ENCODE measurements around the gene FAM163B. TPM values are rescaled to one million over a fixed set of nuclear protein-coding genes. Genes with fewer than 3 reads are reported as not detected.

The FAM163B gene
- total and polyA plus RNA-seq, 2 donors (not counting 3 experiments of a cell fraction or from before 2014, with no cell fraction given), result not detected

DNA sequence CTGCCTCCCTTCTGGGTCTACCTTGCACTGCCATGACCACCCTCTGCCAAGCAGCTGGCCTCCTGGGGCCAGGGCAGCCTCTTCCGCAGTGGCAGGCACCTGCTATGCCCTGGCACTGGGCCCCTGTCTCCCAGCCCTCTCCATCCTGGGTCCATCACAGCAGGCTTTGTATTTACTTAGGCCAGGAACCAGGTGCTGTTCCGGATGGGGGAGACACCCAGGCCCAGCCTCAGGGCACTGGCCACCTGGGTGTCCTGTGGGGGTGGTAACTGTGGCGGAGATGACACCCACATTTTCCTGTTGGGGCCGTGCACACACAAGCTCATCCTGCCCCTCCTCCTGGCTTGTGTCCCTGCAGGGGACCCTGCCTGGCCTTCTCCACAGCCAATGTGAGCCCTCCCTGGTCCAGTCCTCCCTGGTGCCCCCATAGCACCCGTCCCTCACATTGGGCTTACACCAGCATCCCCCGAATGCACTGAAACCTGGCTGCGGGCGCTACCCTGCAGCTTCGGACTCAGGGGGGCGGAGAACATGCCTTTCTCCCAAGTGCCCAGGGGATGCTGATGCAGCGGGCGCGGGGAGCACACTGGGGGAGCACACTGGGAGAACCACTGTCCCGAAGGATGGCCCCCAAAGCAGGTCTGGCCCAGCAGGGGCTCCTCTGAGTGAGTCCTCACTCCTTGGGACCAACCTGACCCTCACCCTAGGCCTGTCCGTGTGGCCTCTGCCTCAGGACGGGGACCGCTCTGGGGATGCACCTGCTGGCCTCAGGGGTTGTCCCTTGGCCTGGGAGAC is 17.9 kb downstream of the FAM163B start:
- no peaks in the 10 kb centered on the region for H3K9me3 ChIP-seq (replicated peaks; ENCODE audit: control insufficient read depth, insufficient read depth, low read length)

More for the DNA sequence above, 17.9 kb downstream of the FAM163B start:
- Histone ChIP-seq H3K4me2 (ENCODE audit: insufficient read depth, low read length) (no peak overlapping the region), H3K79me2 (ENCODE audit: control insufficient read depth, insufficient read depth, low read length) (no peaks in the 10 kb centered on the region), H3K9me1 (replicated peaks; ENCODE audit: control insufficient read depth, extremely low read depth, insufficient read depth, low read length) (no peaks in the 10 kb centered on the region), H3K27ac (ENCODE audit: insufficient read depth, low read depth, low read length) (no peak overlapping the region), H2AFZ (ENCODE audit: low read depth, low read length) (no peak overlapping the region), H3K27me3 (ENCODE audit: control insufficient read depth in 2 of 2, insufficient read depth in 2 of 2, low read length in 2 of 2) (peaks cover 0 to under 1% of the 10 kb centered on the region in 2 experiments), H4K20me1 (replicated peaks; ENCODE audit: control insufficient read depth, extremely low read depth, insufficient read depth, low read length) (no peaks in the 10 kb centered on the region), H3K36me3 (ENCODE audit: control insufficient read depth in 2 of 2, extremely low read depth in 1 of 2, insufficient read depth in 2 of 2, low read length in 2 of 2) (no peaks in the 10 kb centered on the region), H3K4me3 (replicated peaks in 1 of 3; ENCODE audit: insufficient read depth in 1 of 3, low read depth in 1 of 3, low read length in 3 of 3) (no peak overlapping the region), H3K9ac (replicated peaks; ENCODE audit: extremely low read depth, insufficient read depth, low read length) (no peak overlapping the region), H3K4me1 (ENCODE audit: control insufficient read depth, extremely low read depth, insufficient read depth, low read length) (no peaks in the 10 kb centered on the region)
- dilution Hi-C loops (cut with MboI; ENCODE audit: extremely low pct_ligation_motif_present, low sequenced_read_pairs) (no loop called here), intact Hi-C loops (cut with micrococcal nuclease) (no loop called here)
- no peak for TF ChIP-seq MYC (IDR thresholded peaks at IDR 0.05; ENCODE audit: low read depth, low read length)
- TF ChIP-seq FOS (IDR thresholded peaks at IDR 0.05; ENCODE audit: borderline replicate concordance, insufficient read depth, low read length), result no peak
- no peak for TF ChIP-seq POLR2AphosphoS5 (IDR thresholded peaks at IDR 0.05; ENCODE audit: insufficient read depth, low read depth, low read length)
- TF ChIP-seq, protein P1, sequence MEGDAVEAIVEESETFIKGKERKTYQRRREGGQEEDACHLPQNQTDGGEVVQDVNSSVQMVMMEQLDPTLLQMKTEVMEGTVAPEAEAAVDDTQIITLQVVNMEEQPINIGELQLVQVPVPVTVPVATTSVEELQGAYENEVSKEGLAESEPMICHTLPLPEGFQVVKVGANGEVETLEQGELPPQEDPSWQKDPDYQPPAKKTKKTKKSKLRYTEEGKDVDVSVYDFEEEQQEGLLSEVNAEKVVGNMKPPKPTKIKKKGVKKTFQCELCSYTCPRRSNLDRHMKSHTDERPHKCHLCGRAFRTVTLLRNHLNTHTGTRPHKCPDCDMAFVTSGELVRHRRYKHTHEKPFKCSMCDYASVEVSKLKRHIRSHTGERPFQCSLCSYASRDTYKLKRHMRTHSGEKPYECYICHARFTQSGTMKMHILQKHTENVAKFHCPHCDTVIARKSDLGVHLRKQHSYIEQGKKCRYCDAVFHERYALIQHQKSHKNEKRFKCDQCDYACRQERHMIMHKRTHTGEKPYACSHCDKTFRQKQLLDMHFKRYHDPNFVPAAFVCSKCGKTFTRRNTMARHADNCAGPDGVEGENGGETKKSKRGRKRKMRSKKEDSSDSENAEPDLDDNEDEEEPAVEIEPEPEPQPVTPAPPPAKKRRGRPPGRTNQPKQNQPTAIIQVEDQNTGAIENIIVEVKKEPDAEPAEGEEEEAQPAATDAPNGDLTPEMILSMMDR (IDR thresholded peaks at IDR 0.05; ENCODE audit: extremely low read depth in 1 of 2, insufficient read depth in 1 of 2, low read depth in 1 of 2, low read length in 2 of 2), result no peak
- TF ChIP-seq EZH2 (IDR thresholded peaks at IDR 0.05; ENCODE audit: borderline replicate concordance, low read depth, low read length, severe bottlenecking), result no peak
- TF ChIP-seq, protein P2, sequence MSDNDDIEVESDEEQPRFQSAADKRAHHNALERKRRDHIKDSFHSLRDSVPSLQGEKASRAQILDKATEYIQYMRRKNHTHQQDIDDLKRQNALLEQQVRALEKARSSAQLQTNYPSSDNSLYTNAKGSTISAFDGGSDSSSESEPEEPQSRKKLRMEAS (IDR thresholded peaks at IDR 0.05; ENCODE audit: insufficient read depth, insufficient read length), result no peak
- no peak for TF ChIP-seq GATA2 (IDR thresholded peaks at IDR 0.05; ENCODE audit: insufficient read depth, insufficient read length, low read depth, low read length)
- TF ChIP-seq JUN (IDR thresholded peaks at IDR 0.05; ENCODE audit: borderline replicate concordance, insufficient read depth, insufficient read length, low read depth), result no peak
- TF ChIP-seq POLR2A (IDR thresholded peaks at IDR 0.05; ENCODE audit: low read depth, low read length), result no peak
- DNase-seq (ENCODE audit: low read depth, low spot score) (no peak), FAIRE-seq (no peak)
- ChIA-PET POLR2A (no interaction called here), CTCF (no interaction called here)
- no TSS peak for BruUV-seq (replicated peaks)

Data from endothelial cell of umbilical vein (primary cell).